Measurements from ENCODE around the gene KRTAP10-5.

DNA sequence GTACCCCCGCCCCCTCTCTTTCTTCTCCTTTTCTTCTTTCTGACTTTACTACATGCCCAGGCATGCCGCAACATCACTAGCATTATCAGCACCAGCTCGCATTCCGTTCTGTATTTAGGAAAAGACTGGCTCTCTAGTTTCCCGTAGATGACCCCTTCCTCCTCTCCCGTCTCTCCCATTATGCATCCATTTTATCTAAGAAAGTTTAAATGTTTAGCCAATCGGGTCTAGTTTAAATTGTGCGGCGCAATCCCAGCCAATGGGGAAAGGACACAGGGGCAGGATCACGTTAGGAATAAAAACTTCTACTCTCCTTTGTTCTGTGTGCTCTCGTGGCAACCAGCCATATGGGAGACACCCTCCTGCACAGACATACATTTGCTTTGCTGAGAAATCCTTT, 17.7 kb upstream of the KRTAP10-5 start:
- no peak for TF ChIP-seq POLR2A (IDR thresholded peaks at IDR 0.05)
- TF ChIP-seq, protein P1, sequence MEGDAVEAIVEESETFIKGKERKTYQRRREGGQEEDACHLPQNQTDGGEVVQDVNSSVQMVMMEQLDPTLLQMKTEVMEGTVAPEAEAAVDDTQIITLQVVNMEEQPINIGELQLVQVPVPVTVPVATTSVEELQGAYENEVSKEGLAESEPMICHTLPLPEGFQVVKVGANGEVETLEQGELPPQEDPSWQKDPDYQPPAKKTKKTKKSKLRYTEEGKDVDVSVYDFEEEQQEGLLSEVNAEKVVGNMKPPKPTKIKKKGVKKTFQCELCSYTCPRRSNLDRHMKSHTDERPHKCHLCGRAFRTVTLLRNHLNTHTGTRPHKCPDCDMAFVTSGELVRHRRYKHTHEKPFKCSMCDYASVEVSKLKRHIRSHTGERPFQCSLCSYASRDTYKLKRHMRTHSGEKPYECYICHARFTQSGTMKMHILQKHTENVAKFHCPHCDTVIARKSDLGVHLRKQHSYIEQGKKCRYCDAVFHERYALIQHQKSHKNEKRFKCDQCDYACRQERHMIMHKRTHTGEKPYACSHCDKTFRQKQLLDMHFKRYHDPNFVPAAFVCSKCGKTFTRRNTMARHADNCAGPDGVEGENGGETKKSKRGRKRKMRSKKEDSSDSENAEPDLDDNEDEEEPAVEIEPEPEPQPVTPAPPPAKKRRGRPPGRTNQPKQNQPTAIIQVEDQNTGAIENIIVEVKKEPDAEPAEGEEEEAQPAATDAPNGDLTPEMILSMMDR (IDR thresholded peaks at IDR 0.05) = no peak

Measured in adrenal gland (tissue), 5 donors.